ENCODE measurements around the gene TUBGCP5. TPM values are rescaled to one million over a fixed set of nuclear protein-coding genes. Genes with fewer than 3 reads are reported as not detected.

Gene TUBGCP5
- total RNA-seq, 1 donor from 2014 or later = 23.6 TPM

DNA sequence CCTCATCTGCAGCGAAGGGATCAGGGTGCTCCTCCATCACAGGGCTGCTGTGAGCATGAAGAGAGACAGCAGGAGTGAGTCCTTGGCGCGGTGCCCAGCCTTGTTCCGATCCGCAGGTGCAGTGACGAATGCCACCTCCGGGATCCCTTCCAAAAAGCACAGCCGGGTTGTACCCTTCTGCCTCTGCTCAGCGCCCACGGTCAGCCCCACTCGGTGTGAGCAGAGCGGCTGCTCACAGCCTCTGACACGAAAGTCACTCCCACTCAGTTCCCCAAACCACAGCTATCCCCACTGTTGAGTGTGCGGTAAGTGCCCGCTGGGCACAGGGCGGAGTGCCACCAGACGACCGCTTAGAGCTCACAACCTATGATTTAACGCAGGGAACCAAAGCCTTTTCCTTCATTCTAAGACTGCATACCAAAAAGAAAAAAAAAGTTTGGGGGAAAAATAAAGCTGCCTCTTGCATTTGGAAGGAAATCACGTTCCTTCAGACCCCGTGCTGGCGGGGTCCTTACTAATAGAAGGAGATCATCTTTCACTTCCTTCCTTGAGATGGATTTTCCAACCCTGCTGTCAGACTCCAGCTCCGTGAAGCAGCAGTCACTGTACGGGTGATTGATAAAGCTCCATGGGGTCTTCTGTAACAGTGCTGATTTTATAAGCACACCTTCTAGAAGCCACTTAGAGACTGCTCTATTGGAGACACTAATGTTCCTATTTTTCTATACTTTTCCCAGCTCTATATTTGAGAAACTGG, 34.7 kb upstream of the TUBGCP5 start:
- TF ChIP-seq, protein P1, sequence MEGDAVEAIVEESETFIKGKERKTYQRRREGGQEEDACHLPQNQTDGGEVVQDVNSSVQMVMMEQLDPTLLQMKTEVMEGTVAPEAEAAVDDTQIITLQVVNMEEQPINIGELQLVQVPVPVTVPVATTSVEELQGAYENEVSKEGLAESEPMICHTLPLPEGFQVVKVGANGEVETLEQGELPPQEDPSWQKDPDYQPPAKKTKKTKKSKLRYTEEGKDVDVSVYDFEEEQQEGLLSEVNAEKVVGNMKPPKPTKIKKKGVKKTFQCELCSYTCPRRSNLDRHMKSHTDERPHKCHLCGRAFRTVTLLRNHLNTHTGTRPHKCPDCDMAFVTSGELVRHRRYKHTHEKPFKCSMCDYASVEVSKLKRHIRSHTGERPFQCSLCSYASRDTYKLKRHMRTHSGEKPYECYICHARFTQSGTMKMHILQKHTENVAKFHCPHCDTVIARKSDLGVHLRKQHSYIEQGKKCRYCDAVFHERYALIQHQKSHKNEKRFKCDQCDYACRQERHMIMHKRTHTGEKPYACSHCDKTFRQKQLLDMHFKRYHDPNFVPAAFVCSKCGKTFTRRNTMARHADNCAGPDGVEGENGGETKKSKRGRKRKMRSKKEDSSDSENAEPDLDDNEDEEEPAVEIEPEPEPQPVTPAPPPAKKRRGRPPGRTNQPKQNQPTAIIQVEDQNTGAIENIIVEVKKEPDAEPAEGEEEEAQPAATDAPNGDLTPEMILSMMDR (conservative IDR thresholded peaks at IDR 0.05; ENCODE audit: low read depth, low read length) = no peak
- DNase-seq (ENCODE audit: low read depth) = no peak
- no peak overlapping the region for H3K4me3 ChIP-seq (ENCODE audit: low read depth, low read length)

DNA sequence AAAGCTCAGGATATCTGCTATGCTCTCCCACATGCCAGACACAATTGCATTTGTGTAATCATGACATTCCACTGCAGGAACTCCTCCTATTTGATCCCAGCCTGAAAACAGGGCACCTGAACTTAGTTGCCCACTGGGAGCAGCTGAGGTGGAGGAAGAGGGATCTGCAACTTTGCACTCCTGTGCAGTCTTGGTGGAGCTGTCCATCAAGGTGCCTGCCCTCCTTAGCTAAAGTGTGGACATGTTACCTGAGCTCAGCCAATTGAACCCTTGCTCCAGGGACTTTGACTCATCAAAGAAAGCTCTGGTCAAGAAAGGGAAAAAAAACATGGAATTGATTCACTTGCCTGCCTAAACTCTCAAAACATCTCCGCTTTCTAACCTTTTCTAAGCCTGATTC, 33.3 kb upstream of the TUBGCP5 start:
- H3K4me3 ChIP-seq (ENCODE audit: low read depth, low read length) = no peak overlapping the region
- TF ChIP-seq, protein P1 (conservative IDR thresholded peaks at IDR 0.05; ENCODE audit: low read depth, low read length) = no peak
- no peak for DNase-seq (ENCODE audit: low read depth)

DNA sequence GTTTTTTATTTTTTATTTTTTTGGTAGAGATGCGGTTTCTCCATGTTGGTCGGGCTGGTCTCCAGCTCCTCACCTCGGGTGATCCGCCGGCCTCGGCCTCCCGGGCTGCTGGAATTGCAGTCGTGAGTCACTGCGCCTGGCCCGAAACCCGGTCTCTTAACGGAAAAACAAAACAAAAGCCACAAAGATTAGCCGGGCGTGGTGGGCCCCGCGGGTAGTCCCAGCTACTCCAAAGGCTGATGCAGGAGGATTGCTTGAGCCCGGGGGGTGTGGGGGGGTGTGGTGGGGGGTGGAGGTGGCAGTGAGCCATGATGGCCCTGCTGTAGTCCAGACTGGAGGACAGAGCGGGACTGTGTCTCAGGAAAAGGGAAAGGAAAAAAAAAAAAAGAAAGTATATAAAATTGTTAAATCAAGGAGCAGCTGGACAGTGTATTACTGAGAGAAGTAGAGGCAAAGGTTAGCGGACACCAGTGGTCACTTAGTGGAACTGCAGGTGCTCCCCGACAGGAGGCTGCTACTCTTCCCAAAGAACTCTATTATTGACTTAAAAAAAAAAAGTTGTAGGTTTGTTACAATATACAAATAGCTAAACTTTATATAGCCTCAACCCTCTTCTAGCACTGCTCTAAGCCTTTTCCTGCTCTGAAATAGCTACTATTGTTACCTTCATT, 30.3 kb upstream of the TUBGCP5 start:
- TF ChIP-seq, protein P1 (conservative IDR thresholded peaks at IDR 0.05; ENCODE audit: low read depth, low read length) = no peak
- H3K4me3 ChIP-seq (ENCODE audit: low read depth, low read length) = no peak overlapping the region
- DNase-seq (ENCODE audit: low read depth) = no peak

DNA sequence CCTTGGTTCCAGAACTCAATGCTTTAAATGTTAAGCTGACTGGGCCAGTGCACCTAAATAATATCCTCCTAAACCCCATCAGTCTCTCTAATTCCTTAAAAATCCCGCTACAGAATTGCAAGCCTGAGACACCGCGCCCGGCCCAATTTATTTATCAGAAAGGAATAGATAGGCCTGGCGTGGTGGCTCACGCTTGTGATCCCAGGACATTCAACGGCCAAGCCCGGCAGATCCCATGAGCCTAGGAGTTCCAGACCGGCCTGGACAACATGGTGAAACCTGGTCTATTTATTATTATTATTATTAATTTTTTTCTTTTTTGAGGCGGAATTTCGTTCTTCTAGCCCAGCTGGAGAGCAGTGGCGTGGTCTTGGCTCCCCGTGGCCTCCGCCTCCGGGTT, 28.0 kb upstream of the TUBGCP5 start:
- H3K4me3 ChIP-seq (ENCODE audit: low read depth, low read length) = no peak overlapping the region
- no peak for DNase-seq (ENCODE audit: low read depth)
- TF ChIP-seq, protein P1 (conservative IDR thresholded peaks at IDR 0.05; ENCODE audit: low read depth, low read length) = no peak

DNA sequence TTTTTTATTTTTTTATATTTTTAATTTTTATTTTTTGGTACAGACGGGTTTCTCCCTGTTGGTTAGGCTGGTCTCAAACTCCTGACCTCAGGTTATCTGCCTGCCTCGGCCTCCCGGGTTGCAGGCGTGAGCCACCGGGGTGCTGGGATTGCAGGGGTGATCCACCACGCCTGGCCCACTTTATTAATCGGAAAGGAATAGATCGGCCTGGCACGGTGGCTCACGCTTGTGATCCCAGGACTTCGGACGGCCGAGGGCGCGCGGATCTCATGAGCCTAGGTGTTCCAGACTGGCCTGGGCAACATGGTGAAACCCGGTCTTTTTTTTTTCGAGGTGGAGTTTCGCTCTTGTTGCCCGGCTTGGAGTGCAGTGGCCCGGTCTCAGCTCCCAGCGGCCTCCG, 26.5 kb upstream of the TUBGCP5 start:
- TF ChIP-seq, protein P1 (conservative IDR thresholded peaks at IDR 0.05; ENCODE audit: low read depth, low read length) = no peak
- no peak for DNase-seq (ENCODE audit: low read depth)
- no peak overlapping the region for H3K4me3 ChIP-seq (ENCODE audit: low read depth, low read length)

DNA sequence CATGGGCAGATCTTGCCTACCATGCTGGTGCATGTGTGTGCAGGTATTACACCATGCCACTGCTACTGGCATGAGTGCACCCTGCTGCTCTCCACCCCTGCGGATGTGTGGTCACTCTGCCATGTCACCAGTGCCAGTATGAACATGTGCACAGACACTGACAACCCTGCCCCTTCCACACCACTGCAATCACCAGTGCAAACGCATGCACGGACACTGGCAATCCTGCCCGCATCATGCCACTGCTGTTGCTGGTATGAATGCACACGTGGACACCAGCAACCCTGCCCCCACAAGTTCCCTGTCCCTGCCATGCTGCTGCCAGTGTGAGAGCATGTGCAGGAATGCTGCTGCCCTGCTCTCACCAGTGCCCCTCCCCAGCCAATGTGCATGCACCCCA, 24.8 kb upstream of the TUBGCP5 start:
- H3K4me3 ChIP-seq (ENCODE audit: low read depth, low read length) = no peak overlapping the region
- no peak for DNase-seq (ENCODE audit: low read depth)
- TF ChIP-seq, protein P1 (conservative IDR thresholded peaks at IDR 0.05; ENCODE audit: low read depth, low read length) = no peak

All from epithelial cell of proximal tubule (primary cell).